GM12878 (cell line): ENCODE results near the gene NCDN.

Experiments
- CHD2 ChIP-seq: IDR thresholded peaks from 2 replicates; pipeline ENCODE4 v1.6.1; 2011; ENCODE audit warnings: low read depth, low read length, improper control_type of control experiment, borderline replicate concordance
- CTCF ChIP-seq, 3 experiments: IDR thresholded peaks in 2 of 3; conservative IDR thresholded peaks in 1 of 3; 2 replicates each; pipeline ENCODE4 v1.5.1; 2011; ENCODE audit warnings: low read depth in 3 of 3, low read length in 3 of 3, mild to moderate bottlenecking in 3 of 3, control low read depth in 2 of 3, moderate library complexity in 2 of 3, inconsistent platforms in 1 of 3, mixed read lengths in 1 of 3; ENCODE audit not compliant: control insufficient read depth in 2 of 3, insufficient read depth in 1 of 3; ENCODE audit errors: extremely low read depth in 1 of 3
- EP300 ChIP-seq, 2 experiments: fragments of 150-350 bp in 1 of 2; IDR thresholded peaks; 2 replicates each; pipeline ENCODE4 v1.6.1; 2011 to 2012; ENCODE audit warnings: low read depth in 2 of 2, low read length in 2 of 2, borderline replicate concordance in 1 of 2, improper control_type of control experiment in 1 of 2, inconsistent platforms in 1 of 2; ENCODE audit not compliant: control insufficient read depth in 1 of 2
- JUND ChIP-seq: IDR thresholded peaks from 2 replicates; pipeline ENCODE4 v1.6.1; 2012; ENCODE audit warnings: low read depth, mild to moderate bottlenecking, low read length, improper control_type of control experiment, moderate library complexity
- REST ChIP-seq: IDR thresholded peaks from 2 replicates; pipeline ENCODE4 v1.6.1; 2012; ENCODE audit warnings: mild to moderate bottlenecking, low read depth, low read length
- SMAD5 ChIP-seq: IDR thresholded peaks from 2 replicates; pipeline ENCODE4 v1.6.1; 2016; ENCODE audit warnings: antibody characterized with exemption, low read depth
- SRF ChIP-seq, 2 experiments: IDR thresholded peaks; 2 replicates each; pipeline ENCODE4 v1.6.1; 2011; ENCODE audit warnings: low read depth in 2 of 2, low read length in 2 of 2, mild to moderate bottlenecking in 1 of 2, moderate library complexity in 1 of 2
- TCF7 ChIP-seq: IDR thresholded peaks from 2 replicates; pipeline ENCODE4 v1.6.1; 2014; ENCODE audit warnings: antibody characterized with exemption, borderline replicate concordance
- ZNF24 ChIP-seq: fragments of 450-650 bp; IDR thresholded peaks from 2 replicates; pipeline ENCODE4 v1.6.1; 2017; ENCODE audit warnings: antibody characterized with exemption, mild to moderate bottlenecking
- ZNF274 ChIP-seq: IDR thresholded peaks from one replicate; pipeline ENCODE4 v1.8.0; 2011; ENCODE audit not compliant: insufficient read length, insufficient read depth
- ZNF592 ChIP-seq: fragments of 450-650 bp; IDR thresholded peaks from 2 replicates; pipeline ENCODE4 v1.6.1; 2017; ENCODE audit warnings: mild to moderate bottlenecking, moderate library complexity

- no peak for TF ChIP-seq EP300 (IDR thresholded peaks at IDR 0.05; ENCODE audit: borderline replicate concordance in 1 of 2, control insufficient read depth in 1 of 2, low read depth in 2 of 2, low read length in 2 of 2)
- TF ChIP-seq CTCF (IDR thresholded peaks at IDR 0.05 in 2 of 3, conservative IDR thresholded peaks at IDR 0.05 in 1 of 3; ENCODE audit: control insufficient read depth in 2 of 3, extremely low read depth in 1 of 3, insufficient read depth in 1 of 3, low read depth in 3 of 3, low read length in 3 of 3): no peak
- no peak for TF ChIP-seq REST
- TF ChIP-seq ZNF274: no peak
- TF ChIP-seq SMAD5: no peak
- TF ChIP-seq JUND: no peak
- TF ChIP-seq ZNF592: no peak
- TF ChIP-seq ZNF24: no peak
- TF ChIP-seq TCF7: no peak
- no peak for TF ChIP-seq CHD2
- TF ChIP-seq SRF (IDR thresholded peaks at IDR 0.05; ENCODE audit: low read depth in 2 of 2, low read length in 2 of 2): no peak
Observed at GRCh38 chr1:35530168-35530567, 27.4 kb upstream of the NCDN start.
